ENCODE data around the gene PNISR. TPM values are rescaled to one million over a fixed set of nuclear protein-coding genes. Genes with fewer than 3 reads are reported as not detected.

The PNISR gene
- total and polyA plus RNA-seq, 2 of the 13 experiments (the other 11 are each of a cell fraction or from before 2014, with no cell fraction given): 43.0 to 48.0 TPM

DNA sequence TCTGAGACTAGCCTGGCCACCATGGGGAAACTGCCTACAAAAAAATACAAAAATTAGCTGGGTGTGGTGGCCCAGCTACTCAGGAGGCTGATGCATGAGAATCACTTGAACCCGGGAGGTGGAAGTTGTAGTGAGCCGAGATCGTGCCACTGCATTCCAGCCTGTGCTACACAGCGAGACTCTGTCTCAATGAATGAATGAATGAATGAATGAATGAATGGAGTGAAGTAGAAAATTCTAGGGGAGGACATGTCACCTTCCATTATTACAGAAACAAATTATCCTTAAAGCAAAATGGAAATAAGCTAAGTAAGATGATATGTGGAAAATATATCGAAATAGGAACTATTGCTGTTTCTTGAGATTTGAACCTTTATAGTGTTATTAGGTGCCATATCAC, 2.9 kb upstream of the PNISR start:
- H3K36me3 ChIP-seq (replicated peaks in 1 of 2; ENCODE audit: control insufficient read depth in 1 of 2, insufficient read depth in 2 of 2, low read length in 2 of 2): no peaks in the 10 kb centered on the region; a peak in 2 of 5 replicates
- H3K4me3 ChIP-seq (replicated peaks in 1 of 3; ENCODE audit: insufficient read depth in 1 of 3, low read depth in 2 of 3, low read length in 3 of 3): no peak overlapping the region
- peaks cover 16% of the 10 kb centered on the region for H4K20me1 ChIP-seq (ENCODE audit: insufficient read depth, low read length)
- peaks cover 35% of the 10 kb centered on the region for H3K79me2 ChIP-seq (ENCODE audit: insufficient read depth, low read length)
- BruUV-seq (replicated peaks): no TSS peak
- ChIA-PET CTCF (ENCODE audit: low intra/inter-chr PET ratio, low total read pairs) (no interaction called here), POLR2A (no interaction called here)
- FAIRE-seq: no peak
- in situ Hi-C loops (cut with HindIII; ENCODE audit: extremely low pct_ligation_motif_present, low pct_unique_long_range_greater_than_20kb) (no loop called here), intact Hi-C loops (cut with micrococcal nuclease; ENCODE audit: unreplicated experiment) (no loop called here)
- TF ChIP-seq, protein P1, sequence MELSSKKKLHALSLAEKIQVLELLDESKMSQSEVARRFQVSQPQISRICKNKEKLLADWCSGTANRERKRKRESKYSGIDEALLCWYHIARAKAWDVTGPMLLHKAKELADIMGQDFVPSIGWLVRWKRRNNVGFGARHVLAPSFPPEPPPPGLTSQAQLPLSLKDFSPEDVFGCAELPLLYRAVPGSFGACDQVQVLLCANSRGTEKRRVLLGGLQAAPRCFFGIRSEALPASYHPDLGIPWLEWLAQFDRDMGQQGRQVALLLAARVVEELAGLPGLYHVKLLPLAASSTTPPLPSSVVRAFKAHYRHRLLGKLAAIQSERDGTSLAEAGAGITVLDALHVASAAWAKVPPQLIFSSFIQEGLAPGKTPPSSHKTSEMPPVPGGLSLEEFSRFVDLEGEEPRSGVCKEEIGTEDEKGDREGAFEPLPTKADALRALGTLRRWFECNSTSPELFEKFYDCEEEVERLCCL (CRISPR knock-in tag; IDR thresholded peaks at IDR 0.05; ENCODE audit: borderline replicate concordance): no peak
- TF ChIP-seq ARHGAP35 (CRISPR knock-in tag; IDR thresholded peaks at IDR 0.05; ENCODE audit: borderline replicate concordance) (no peak), ZNF24 (IDR thresholded peaks at IDR 0.05) (peak; percentile 74; the same call in 1 of the 2 replicates), HNRNPK (IDR thresholded peaks at IDR 0.05; ENCODE audit: low read depth, low read length, poor library complexity, severe bottlenecking) (no peak), ELK4 (CRISPR knock-in tag; IDR thresholded peaks at IDR 0.05; ENCODE audit: borderline replicate concordance) (no peak), ZNF597 (CRISPR knock-in tag; IDR thresholded peaks at IDR 0.05) (no peak), MED1 (CRISPR knock-in tag; IDR thresholded peaks at IDR 0.05) (no peak)
- TF ChIP-seq, protein P2, sequence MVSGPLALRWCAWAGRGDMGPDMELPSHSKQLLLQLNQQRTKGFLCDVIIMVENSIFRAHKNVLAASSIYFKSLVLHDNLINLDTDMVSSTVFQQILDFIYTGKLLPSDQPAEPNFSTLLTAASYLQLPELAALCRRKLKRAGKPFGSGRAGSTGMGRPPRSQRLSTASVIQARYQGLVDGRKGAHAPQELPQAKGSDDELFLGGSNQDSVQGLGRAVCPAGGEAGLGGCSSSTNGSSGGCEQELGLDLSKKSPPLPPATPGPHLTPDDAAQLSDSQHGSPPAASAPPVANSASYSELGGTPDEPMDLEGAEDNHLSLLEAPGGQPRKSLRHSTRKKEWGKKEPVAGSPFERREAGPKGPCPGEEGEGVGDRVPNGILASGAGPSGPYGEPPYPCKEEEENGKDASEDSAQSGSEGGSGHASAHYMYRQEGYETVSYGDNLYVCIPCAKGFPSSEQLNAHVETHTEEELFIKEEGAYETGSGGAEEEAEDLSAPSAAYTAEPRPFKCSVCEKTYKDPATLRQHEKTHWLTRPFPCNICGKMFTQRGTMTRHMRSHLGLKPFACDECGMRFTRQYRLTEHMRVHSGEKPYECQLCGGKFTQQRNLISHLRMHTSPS (CRISPR knock-in tag; IDR thresholded peaks at IDR 0.05; ENCODE audit: low read depth): no peak
- TF ChIP-seq, protein P3, sequence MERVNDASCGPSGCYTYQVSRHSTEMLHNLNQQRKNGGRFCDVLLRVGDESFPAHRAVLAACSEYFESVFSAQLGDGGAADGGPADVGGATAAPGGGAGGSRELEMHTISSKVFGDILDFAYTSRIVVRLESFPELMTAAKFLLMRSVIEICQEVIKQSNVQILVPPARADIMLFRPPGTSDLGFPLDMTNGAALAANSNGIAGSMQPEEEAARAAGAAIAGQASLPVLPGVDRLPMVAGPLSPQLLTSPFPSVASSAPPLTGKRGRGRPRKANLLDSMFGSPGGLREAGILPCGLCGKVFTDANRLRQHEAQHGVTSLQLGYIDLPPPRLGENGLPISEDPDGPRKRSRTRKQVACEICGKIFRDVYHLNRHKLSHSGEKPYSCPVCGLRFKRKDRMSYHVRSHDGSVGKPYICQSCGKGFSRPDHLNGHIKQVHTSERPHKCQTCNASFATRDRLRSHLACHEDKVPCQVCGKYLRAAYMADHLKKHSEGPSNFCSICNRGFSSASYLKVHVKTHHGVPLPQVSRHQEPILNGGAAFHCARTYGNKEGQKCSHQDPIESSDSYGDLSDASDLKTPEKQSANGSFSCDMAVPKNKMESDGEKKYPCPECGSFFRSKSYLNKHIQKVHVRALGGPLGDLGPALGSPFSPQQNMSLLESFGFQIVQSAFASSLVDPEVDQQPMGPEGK (CRISPR knock-in tag; IDR thresholded peaks at IDR 0.05): no peak
- no peak overlapping the region; the same call in 1 of the 2 replicates for H3K4me2 ChIP-seq (ENCODE audit: low read depth, low read length)
- no peak overlapping the region for H3K27ac ChIP-seq (ENCODE audit: extremely low read length, insufficient read depth, low read length)
- H3K27me3 ChIP-seq (ENCODE audit: control insufficient read depth in 1 of 2, insufficient read depth in 2 of 2, low read length in 2 of 2): no peaks in the 10 kb centered on the region; a peak in 1 of 5 replicates
- peaks cover 41% of the 10 kb centered on the region for H3K4me1 ChIP-seq (ENCODE audit: insufficient read depth, low read length)
- 94% methylated on average over 5 of the region's 5 CpGs for WGBS (ENCODE audit: low lambda C conversion rate)
- DNase-seq (ENCODE audit: low spot score): no peak
- no peak overlapping the region for H3K9ac ChIP-seq (ENCODE audit: insufficient read depth, low read depth, low read length)
- no peak overlapping the region for H2AFZ ChIP-seq (ENCODE audit: low read length)
- H3K9me3 ChIP-seq (ENCODE audit: low read length): no peaks in the 10 kb centered on the region
- ATAC-seq: no peak

All from HepG2 (cell line).